ENCODE data around the gene ORM1.

DNA sequence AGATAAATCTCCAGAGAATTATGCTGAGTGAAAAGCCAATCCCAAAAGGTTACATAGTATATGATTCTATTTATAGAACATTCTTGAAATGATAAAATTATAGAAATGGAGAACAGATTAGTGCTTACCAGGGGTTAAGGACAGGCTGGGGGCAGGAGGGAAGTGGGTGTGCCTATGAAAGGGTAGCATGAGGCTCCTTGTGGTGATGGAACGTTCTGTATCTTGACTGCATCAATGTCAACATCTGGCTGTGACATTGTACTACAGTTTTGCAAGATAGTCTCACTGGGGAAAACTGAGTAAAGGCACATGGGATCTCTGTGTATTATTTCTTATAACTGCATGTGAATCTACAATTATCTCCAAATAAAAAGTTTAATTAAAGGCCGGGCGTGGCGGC, 29.0 kb downstream of the ORM1 start:
- TF ChIP-seq ZNF416 (tag by site-specific recombination; IDR thresholded peaks at IDR 0.05) (no peak), ZNF76 (tag by site-specific recombination; IDR thresholded peaks at IDR 0.05; ENCODE audit: borderline replicate concordance, low read depth) (no peak), ZNF280D (tag by site-specific recombination; IDR thresholded peaks at IDR 0.05) (no peak), REST (tag by site-specific recombination; IDR thresholded peaks at IDR 0.05) (no peak), GLI4 (tag by site-specific recombination; IDR thresholded peaks at IDR 0.05) (no peak)
- TF ChIP-seq, protein P1, sequence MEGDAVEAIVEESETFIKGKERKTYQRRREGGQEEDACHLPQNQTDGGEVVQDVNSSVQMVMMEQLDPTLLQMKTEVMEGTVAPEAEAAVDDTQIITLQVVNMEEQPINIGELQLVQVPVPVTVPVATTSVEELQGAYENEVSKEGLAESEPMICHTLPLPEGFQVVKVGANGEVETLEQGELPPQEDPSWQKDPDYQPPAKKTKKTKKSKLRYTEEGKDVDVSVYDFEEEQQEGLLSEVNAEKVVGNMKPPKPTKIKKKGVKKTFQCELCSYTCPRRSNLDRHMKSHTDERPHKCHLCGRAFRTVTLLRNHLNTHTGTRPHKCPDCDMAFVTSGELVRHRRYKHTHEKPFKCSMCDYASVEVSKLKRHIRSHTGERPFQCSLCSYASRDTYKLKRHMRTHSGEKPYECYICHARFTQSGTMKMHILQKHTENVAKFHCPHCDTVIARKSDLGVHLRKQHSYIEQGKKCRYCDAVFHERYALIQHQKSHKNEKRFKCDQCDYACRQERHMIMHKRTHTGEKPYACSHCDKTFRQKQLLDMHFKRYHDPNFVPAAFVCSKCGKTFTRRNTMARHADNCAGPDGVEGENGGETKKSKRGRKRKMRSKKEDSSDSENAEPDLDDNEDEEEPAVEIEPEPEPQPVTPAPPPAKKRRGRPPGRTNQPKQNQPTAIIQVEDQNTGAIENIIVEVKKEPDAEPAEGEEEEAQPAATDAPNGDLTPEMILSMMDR (tag by site-specific recombination; IDR thresholded peaks at IDR 0.05), result no peak

All from HEK293 (cell line).